Small intestine (tissue), 7 donors: ENCODE data around the gene LTBP1. TPM values are rescaled to one million over a fixed set of nuclear protein-coding genes. Genes with fewer than 3 reads are reported as not detected.

Source experiments
- DNase-seq, 2 donors: peaks; one replicate each; pipeline versions ENCODE4 v3.0.0 to v3.0.0-alpha.2; 2013
- FAIRE-seq: peaks from 2 replicates; lab custom pipeline; 2012; peaks lifted over from hg19 to GRCh38; lab: Jason Lieb, UNC
- H3K27ac ChIP-seq, 3 donors: one replicate each; pipeline ENCODE4 v1.5.1; 2013; ENCODE audit warnings: low read length in 2 of 3, mild to moderate bottlenecking in 2 of 3, control low read depth in 1 of 3, inconsistent platforms in 1 of 3, low read depth in 1 of 3, moderate library complexity in 1 of 3
- H3K27me3 ChIP-seq, 3 donors: one replicate each; pipeline ENCODE4 v1.6.1; 2013; ENCODE audit warnings: low read length in 3 of 3, inconsistent platforms in 1 of 3; ENCODE audit not compliant: control insufficient read depth in 3 of 3, insufficient read depth in 3 of 3
- H3K36me3 ChIP-seq, 3 donors: one replicate each; pipeline ENCODE4 v1.6.1; 2013; ENCODE audit warnings: low read length in 3 of 3, inconsistent platforms in 1 of 3, low read depth in 1 of 3, mild to moderate bottlenecking in 1 of 3, moderate library complexity in 1 of 3; ENCODE audit not compliant: control insufficient read depth in 3 of 3, insufficient read depth in 2 of 3
- H3K4me1 ChIP-seq, 3 donors: one replicate each; pipeline ENCODE4 v1.6.1; 2013; ENCODE audit warnings: low read length in 2 of 3, inconsistent platforms in 1 of 3, low read depth in 1 of 3, mild to moderate bottlenecking in 1 of 3, moderate library complexity in 1 of 3; ENCODE audit not compliant: control insufficient read depth in 3 of 3, insufficient read depth in 2 of 3
- H3K4me3 ChIP-seq, 3 donors: one replicate each; pipeline ENCODE4 v1.5.1; 2013; ENCODE audit warnings: low read length in 3 of 3, control low read depth in 1 of 3, inconsistent platforms in 1 of 3, low read depth in 1 of 3, mild to moderate bottlenecking in 1 of 3, moderate library complexity in 1 of 3
- H3K9me3 ChIP-seq, 2 donors: one replicate each; pipeline ENCODE4 v1.6.1; 2013; ENCODE audit warnings: low read depth in 1 of 2, low read length in 1 of 2; ENCODE audit not compliant: control insufficient read depth in 2 of 2, insufficient read depth in 1 of 2
- WGBS, 3 donors: extraction: QIAGEN DNeasy Blood & Tissue Kit; methylation state at CpG; one replicate each; pipeline ENCODE4 v1.1.7; 2013; 5-methylcytosine and 5-hydroxymethylcytosine counted together
- polyA plus RNA-seq, 4 donors: library from polyadenylated mRNA; stranded (reverse) in 3 of 4; unstranded in 1 of 4; fragments of 200-250 nt in 3 of 4; fragments of 120-200 nt in 1 of 4; gene quantifications; one replicate each; pipeline versions ENCODE4 v1.2.1 to v1.2.3, GENCODE V29; 2013
- donor health status: healthy with polysubstance abuse.
- donor health status: control.
- donor health status: control.
- donor health status: Bipolar disorder and iron deficiency.
- donor health status: healthy.

The LTBP1 gene
- polyA plus RNA-seq, 4 donors, result 0.67 to 12.1 (median 6.1) TPM

DNA sequence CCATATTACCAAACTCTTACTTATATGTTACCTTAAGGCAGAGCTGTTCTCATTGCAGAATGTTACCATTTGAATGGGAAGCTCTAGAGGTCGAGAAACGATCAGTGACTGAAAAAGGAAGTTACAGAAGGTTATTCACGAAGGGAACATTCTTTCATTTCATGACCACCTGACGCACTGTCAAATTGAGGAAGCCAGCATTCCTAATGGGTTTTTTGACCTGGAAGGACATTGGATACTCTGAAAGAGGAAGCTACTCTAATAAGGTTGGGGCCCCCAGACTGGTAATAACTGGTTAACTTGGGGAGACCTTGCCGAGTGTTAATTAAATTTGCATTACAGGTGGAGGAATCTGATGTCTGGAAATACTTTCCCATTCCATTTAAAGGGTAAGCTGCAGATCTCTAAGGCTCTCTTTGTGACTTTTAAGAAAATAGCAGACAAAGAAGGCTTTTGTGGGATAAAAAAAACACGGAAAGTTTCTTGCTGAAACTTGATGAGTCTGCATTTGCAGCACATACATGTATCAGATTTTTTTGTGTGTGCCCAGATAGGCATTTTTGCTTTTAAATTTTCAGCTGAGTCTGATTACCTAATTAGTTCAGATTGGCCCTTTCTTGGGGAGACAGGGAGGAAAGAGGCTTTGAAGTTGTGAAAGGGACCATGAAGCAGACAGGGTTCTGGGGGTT is 137.1 kb downstream of the LTBP1 start:
- Histone ChIP-seq H3K27me3 (no peaks in the 10 kb centered on the region), H3K4me3 (no peak overlapping the region), H3K4me1 (peaks cover 0 to 8% (median 3%) of the 10 kb centered on the region in 3 donors), H3K27ac (no peak overlapping the region), H3K36me3 (no peaks in the 10 kb centered on the region), H3K9me3 (no peaks in the 10 kb centered on the region)
- WGBS, 3 donors, result 71 to 87% (median 74%) methylated on average over 6 of the region's 6 CpGs
- DNase-seq (no peak), FAIRE-seq (no peak)

DNA sequence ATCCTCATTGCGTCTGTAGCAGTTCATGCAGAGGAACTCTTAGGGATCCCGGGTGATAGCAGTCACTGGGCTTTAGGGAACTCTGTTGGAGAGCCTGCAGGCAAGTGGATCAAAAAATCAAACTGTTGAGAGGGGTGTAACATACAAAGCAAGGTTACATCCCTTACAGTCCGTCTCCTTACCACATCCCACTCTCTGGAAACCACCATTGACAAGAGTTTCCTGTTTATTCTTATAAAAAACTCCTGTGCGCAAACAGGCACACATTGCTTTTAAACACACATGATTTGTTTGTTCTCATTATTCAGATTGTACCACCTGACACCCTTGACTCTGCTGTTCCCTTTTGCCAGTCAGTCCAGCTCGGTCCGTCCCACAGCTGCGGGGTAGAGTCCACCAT is 137.7 kb downstream of the LTBP1 start:
- H3K27ac ChIP-seq, result no peak overlapping the region
- no peaks in the 10 kb centered on the region for H3K27me3 ChIP-seq
- H3K4me1 ChIP-seq, result peaks cover 0 to 8% (median 3%) of the 10 kb centered on the region in 3 donors
- FAIRE-seq (no peak), DNase-seq (no peak)
- 78 to 89% (median 81%) methylated on average over 7 of the region's 7 CpGs for WGBS, 3 donors
- H3K4me3 ChIP-seq, result no peak overlapping the region
- no peaks in the 10 kb centered on the region for H3K36me3 ChIP-seq
- H3K9me3 ChIP-seq, result no peaks in the 10 kb centered on the region

DNA sequence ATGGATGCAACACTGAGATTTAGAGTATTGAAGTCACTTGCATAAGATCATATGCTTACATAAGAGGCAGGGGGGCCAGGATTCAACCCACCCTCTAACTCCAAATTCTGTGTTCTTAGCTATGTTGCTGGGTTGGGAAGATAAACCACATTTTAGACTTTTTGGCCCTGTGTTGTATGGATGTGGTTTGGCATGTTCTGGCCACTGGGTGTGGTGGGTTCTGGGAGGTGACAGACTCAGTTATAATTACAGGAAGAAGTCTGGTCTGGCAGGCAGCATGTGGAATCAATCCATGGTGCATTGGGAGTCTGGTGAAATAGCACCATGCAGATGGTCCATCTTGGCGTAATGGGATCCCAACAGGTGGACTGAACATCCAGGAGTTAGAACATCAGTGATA is 138.9 kb downstream of the LTBP1 start:
- FAIRE-seq (no peak), DNase-seq (no peak)
- no peaks in the 10 kb centered on the region for H3K36me3 ChIP-seq
- no peak overlapping the region for H3K27ac ChIP-seq
- no peaks in the 10 kb centered on the region for H3K9me3 ChIP-seq
- WGBS, 3 donors, result 95 to 100% (median 96%) methylated on average over 1 of the region's 1 CpG
- H3K4me3 ChIP-seq, result no peak overlapping the region
- H3K27me3 ChIP-seq, result no peaks in the 10 kb centered on the region
- H3K4me1 ChIP-seq, result peaks cover 0 to 8% (median 3%) of the 10 kb centered on the region in 3 donors

DNA sequence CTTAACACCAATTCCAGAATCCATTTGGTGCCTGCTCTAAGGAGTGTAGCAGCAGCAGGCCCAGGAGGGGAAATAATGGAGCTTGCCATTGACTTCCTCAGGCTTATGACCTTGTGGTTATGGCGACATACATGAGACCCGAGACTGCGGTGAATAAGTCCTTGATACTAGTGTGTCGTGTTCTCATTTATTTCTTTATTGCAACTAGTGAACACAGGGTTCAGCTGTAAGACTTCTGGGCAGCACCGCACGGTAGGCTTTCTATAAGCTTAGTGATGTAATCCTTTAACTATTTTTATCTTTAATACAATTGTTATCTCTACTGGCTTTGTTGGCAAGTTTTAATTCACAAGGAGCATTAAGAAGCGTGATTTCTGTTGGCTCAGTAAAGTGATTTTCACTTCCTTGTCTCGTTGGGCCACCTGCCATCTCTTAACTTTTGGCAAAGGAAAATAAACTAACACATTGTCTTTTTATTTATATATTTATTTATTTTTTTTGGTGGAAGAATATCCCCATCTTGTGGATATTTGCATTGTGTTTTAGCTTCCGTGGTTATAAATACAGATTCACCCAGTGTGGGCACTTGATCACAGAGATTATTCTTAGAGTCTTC is 139.8 kb downstream of the LTBP1 start:
- Histone ChIP-seq H3K27ac (peak overlapping the region in 1 of 3 donors; percentile 79), H3K4me3 (no peak overlapping the region), H3K9me3 (no peaks in the 10 kb centered on the region), H3K4me1 (peaks cover 0 to 8% (median 3%) of the 10 kb centered on the region in 3 donors), H3K27me3 (no peaks in the 10 kb centered on the region), H3K36me3 (no peaks in the 10 kb centered on the region)
- DNase-seq (peak; percentile 13 to 86), FAIRE-seq (no peak)
- WGBS, 3 donors, result 12 to 29% (median 28%) methylated on average over 9 of the region's 9 CpGs

DNA sequence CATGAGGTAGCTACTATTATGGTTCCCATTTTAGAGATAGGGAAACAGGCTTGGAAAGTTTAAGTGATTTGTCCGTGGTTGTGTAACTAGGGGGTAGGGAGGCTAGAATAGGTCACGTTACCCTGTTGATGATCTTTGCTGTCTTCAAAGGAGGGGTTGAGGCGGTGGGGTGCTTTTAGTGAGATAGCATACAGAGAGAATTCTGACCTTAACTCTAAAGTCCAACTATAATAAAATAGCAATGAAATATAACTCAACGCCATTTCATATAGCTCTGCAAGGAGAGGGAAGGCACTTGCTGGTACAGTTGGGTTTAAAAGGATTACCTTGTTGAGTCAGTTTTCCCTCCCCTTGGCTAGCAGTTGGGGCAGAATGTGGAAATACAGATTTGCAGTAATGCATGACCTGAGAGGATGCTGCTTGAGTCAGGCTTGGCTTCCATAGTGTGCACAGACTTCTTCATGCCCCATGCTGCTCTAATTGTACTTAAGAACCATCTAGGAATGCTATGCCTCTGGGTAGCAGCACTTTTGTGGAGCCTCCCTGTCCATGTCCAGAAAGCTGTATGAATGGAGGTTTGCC is 143.9 kb downstream of the LTBP1 start:
- Histone ChIP-seq H3K9me3 (no peaks in the 10 kb centered on the region), H3K4me1 (peaks cover 0 to 9% (median 3%) of the 10 kb centered on the region in 3 donors), H3K4me3 (no peak overlapping the region), H3K27ac (no peak overlapping the region), H3K36me3 (no peaks in the 10 kb centered on the region), H3K27me3 (no peaks in the 10 kb centered on the region)
- DNase-seq (peak in 1 of 2 donors; percentile 55), FAIRE-seq (no peak)
- WGBS, 3 donors, result 26 to 66% (median 49%) methylated on average over 4 of the region's 4 CpGs

DNA sequence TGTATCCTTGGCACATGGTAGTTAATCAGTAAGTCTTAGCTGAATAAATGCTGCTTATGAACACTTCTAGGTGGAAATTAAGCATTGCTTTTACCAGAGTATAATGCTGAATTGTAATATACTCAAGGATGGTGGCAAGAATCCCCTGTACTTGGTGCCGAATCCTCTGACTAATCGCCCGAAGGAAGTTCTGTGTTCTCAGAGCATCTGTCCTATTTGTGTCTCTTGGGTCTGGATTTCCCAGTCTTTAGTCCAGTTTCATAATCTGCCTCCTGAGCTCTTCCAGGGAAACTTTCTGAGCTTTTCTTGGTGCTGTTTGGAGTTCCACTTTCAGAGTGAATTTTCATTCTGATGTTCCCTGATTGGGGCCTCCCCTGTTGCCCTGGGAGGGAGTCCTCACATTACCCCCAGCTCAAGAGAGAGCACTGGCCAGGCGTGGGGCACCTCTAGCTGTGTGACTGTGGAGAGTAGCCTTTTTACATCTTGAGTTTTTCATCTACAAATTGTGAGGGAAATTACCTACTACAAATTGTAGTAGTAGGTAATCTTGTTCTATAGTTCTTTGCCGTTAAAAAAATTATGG is 144.9 kb downstream of the LTBP1 start:
- Histone ChIP-seq H3K36me3 (no peaks in the 10 kb centered on the region), H3K4me1 (peaks cover 0 to 2% (median 0%) of the 10 kb centered on the region in 3 donors), H3K27ac (peak overlapping the region in 1 of 3 donors; percentile 41), H3K27me3 (no peaks in the 10 kb centered on the region), H3K9me3 (no peaks in the 10 kb centered on the region), H3K4me3 (no peak overlapping the region)
- DNase-seq, result no peak
- 87 to 93% (median 89%) methylated on average over 5 of the region's 5 CpGs for WGBS, 3 donors
- FAIRE-seq, result no peak

DNA sequence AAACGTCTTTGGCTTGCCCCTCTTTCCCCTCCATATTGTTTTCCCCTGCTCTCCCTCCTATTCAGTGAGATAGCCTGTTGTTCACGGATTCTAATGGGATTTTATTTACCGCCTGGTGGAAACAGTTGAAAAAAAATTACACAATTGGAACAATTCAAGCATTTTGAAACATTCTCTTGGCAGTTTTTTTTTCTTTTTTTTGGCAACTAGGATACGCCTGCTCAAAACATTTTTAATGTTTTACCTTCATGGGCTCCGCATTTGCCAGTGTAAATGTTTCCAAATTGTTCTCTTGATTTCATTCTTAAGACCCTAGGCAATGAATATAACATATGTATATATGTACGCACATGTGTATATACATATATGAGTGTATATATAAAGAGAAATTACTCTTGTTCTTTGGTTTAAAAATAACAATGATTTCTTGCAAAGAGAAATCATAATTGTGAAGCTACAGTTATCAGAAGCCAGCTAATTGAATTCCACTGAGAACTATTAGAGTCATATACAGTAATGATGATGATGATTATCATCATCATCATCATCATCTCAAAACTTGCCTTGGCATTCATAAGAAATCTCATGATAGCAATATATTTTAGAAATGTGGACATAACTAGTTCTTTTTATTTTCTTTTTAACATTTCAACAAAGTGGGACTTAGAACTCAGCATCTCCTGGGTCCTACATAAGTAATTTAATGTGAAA is 146.7 kb downstream of the LTBP1 start:
- FAIRE-seq (no peak), DNase-seq (no peak)
- H3K4me1 ChIP-seq, result peaks cover 0 to 2% (median 0%) of the 10 kb centered on the region in 3 donors
- no peaks in the 10 kb centered on the region for H3K9me3 ChIP-seq
- no peaks in the 10 kb centered on the region for H3K36me3 ChIP-seq
- H3K4me3 ChIP-seq, result no peak overlapping the region
- WGBS, 3 donors, result 88 to 93% (median 90%) methylated on average over 6 of the region's 6 CpGs
- no peaks in the 10 kb centered on the region for H3K27me3 ChIP-seq
- H3K27ac ChIP-seq, result no peak overlapping the region

DNA sequence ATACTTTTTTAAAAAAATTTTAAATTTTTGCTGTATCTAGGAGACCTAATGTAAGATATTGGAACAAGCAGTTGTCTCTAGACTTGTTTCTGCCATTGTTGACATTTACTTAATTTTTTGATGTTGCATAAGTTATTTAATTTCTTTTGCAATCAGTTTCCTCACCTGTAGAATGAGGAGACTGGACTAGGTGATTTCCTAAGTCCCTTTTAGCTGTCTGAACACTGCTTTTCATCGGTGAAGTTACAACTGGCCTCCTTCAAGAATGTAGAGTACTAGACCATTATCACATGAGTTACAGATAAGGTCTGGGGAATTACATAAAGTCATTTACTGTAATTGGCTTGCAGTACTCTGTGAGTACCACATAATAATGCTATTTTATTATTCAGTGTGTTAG is 147.6 kb downstream of the LTBP1 start:
- FAIRE-seq (no peak), DNase-seq (peak; percentile 8 to 11)
- no peaks in the 10 kb centered on the region for H3K27me3 ChIP-seq
- no peaks in the 10 kb centered on the region for H3K9me3 ChIP-seq
- 24 to 55% (median 38%) methylated on average over 1 of the region's 1 CpG for WGBS, 3 donors
- H3K36me3 ChIP-seq, result no peaks in the 10 kb centered on the region
- peaks cover 0 to 2% (median 0%) of the 10 kb centered on the region in 3 donors for H3K4me1 ChIP-seq
- H3K4me3 ChIP-seq, result no peak overlapping the region
- no peak overlapping the region for H3K27ac ChIP-seq
